ENCODE results near the gene PTAR1.

PTAR1 gene

GRCh38 chr9:69757996-69758675, 1.7 kb downstream of the PTAR1 start:
- H3K4me3 ChIP-seq (ENCODE audit: low read depth, low read length) = peak overlapping the region; percentile 87
- no peak for DNase-seq (ENCODE audit: low read depth)
- TF ChIP-seq MAX (IDR thresholded peaks at IDR 0.05; ENCODE audit: low read depth, low read length) = no peak
- TF ChIP-seq MYC (IDR thresholded peaks at IDR 0.05; ENCODE audit: low read depth, low read length) = no peak

GRCh38 chr9:69755205-69755604, 4.6 kb downstream of the PTAR1 start:
- H3K4me3 ChIP-seq (ENCODE audit: low read depth, low read length) = no peak overlapping the region
- no peak for DNase-seq (ENCODE audit: low read depth)
- TF ChIP-seq POLR2A (IDR thresholded peaks at IDR 0.05; ENCODE audit: extremely low read depth, insufficient read length) (no peak), CTCF (IDR thresholded peaks at IDR 0.05; ENCODE audit: low read depth, low read length) (no peak), MYC (IDR thresholded peaks at IDR 0.05; ENCODE audit: low read depth, low read length) (no peak)

- H3K4me3 ChIP-seq (ENCODE audit: low read depth, low read length) = no peak overlapping the region
- TF ChIP-seq MAX (IDR thresholded peaks at IDR 0.05; ENCODE audit: low read depth, low read length) (no peak), CTCF (IDR thresholded peaks at IDR 0.05; ENCODE audit: low read depth, low read length) (no peak), POLR2A (IDR thresholded peaks at IDR 0.05; ENCODE audit: extremely low read depth, insufficient read length) (no peak), MYC (IDR thresholded peaks at IDR 0.05; ENCODE audit: low read depth, low read length) (no peak)
- no peak for DNase-seq (ENCODE audit: low read depth)
These were observed 6.0 kb downstream of the PTAR1 start for GRCh38 chr9:69753830-69754229.

- TF ChIP-seq MAX (IDR thresholded peaks at IDR 0.05; ENCODE audit: low read depth, low read length) = no peak
- no peak for TF ChIP-seq POLR2A (IDR thresholded peaks at IDR 0.05; ENCODE audit: extremely low read depth, insufficient read length)
- no peak for TF ChIP-seq CTCF (IDR thresholded peaks at IDR 0.05; ENCODE audit: low read depth, low read length)
- TF ChIP-seq MYC (IDR thresholded peaks at IDR 0.05; ENCODE audit: low read depth, low read length) = no peak
- H3K4me3 ChIP-seq (ENCODE audit: low read depth, low read length) = no peak overlapping the region
- DNase-seq (ENCODE audit: low read depth) = no peak
These were observed 9.7 kb downstream of the PTAR1 start for GRCh38 chr9:69750085-69750484.

- DNase-seq (ENCODE audit: low read depth) = no peak
- H3K4me3 ChIP-seq (ENCODE audit: low read depth, low read length) = no peak overlapping the region
- no peak for TF ChIP-seq CTCF (IDR thresholded peaks at IDR 0.05; ENCODE audit: low read depth, low read length)
- TF ChIP-seq MYC (IDR thresholded peaks at IDR 0.05; ENCODE audit: low read depth, low read length) = no peak
- no peak for TF ChIP-seq POLR2A (IDR thresholded peaks at IDR 0.05; ENCODE audit: extremely low read depth, insufficient read length)
- TF ChIP-seq MAX (IDR thresholded peaks at IDR 0.05; ENCODE audit: low read depth, low read length) = no peak
These were observed 11.5 kb downstream of the PTAR1 start for GRCh38 chr9:69748304-69748703.

GRCh38 chr9:69746859-69747560, 12.8 kb downstream of the PTAR1 start:
- DNase-seq (ENCODE audit: low read depth) = no peak
- TF ChIP-seq MYC (IDR thresholded peaks at IDR 0.05; ENCODE audit: low read depth, low read length) = no peak
- no peak for TF ChIP-seq POLR2A (IDR thresholded peaks at IDR 0.05; ENCODE audit: extremely low read depth, insufficient read length)
- no peak for TF ChIP-seq CTCF (IDR thresholded peaks at IDR 0.05; ENCODE audit: low read depth, low read length)
- no peak for TF ChIP-seq MAX (IDR thresholded peaks at IDR 0.05; ENCODE audit: low read depth, low read length)

More at GRCh38 chr9:69746859-69747560, 12.8 kb downstream of the PTAR1 start:
- H3K4me3 ChIP-seq (ENCODE audit: low read depth, low read length) = no peak overlapping the region
